Prostate gland (tissue), 2 donors: ENCODE results near the gene PTPRM. TPM values are rescaled to one million over a fixed set of nuclear protein-coding genes. Genes with fewer than 3 reads are reported as not detected.

Experiments used
- DNase-seq: peaks from one replicate; pipeline ENCODE4 v3.0.0-alpha.2; 2019; ENCODE audit warnings: low spot score
- H3K27ac ChIP-seq, 2 donors: fragments of 200-600 bp; sonication (generic); 2 replicates each; pipeline ENCODE4 v1.5.1; 2017 to 2019
- H3K27me3 ChIP-seq: fragments of 200-600 bp; sonication (generic); replicated peaks from 2 replicates; pipeline ENCODE4 v1.5.1; 2019; ENCODE audit not compliant: insufficient read depth
- H3K36me3 ChIP-seq, 2 donors: fragments of 200-600 bp; sonication (generic); 1 replicate in 1 of 2; 2 replicates in 1 of 2; pipeline versions ENCODE4 v1.5.1 to v1.8.1; 2017 to 2019
- H3K4me1 ChIP-seq: fragments of 200-600 bp; sonication (generic); replicated peaks from 2 replicates; pipeline ENCODE4 v1.5.1; 2019
- H3K4me3 ChIP-seq, 2 donors: fragments of 200-600 bp; sonication (generic); 2 replicates each; pipeline ENCODE4 v1.5.1; 2017 to 2019
- H3K9me3 ChIP-seq: fragments of 200-600 bp; sonication (generic); 2 replicates; pipeline ENCODE4 v1.5.1; 2017
- POLR2A ChIP-seq: fragments of 450-650 bp; IDR thresholded peaks from one replicate; pipeline ENCODE4 v1.6.1; 2016; ENCODE audit warnings: antibody characterized with exemption, mild to moderate bottlenecking
- POLR2AphosphoS5 ChIP-seq: sonication (generic); formaldehyde crosslinking; IDR thresholded peaks from one replicate; pipeline ENCODE4 v1.6.1; 2017; ENCODE audit warnings: antibody characterized with exemption
- WGBS: methylation state at CpG from one replicate; pipeline ENCODE4 v1.1.5; 2018; 5-methylcytosine and 5-hydroxymethylcytosine counted together
- intact Hi-C: fragments of 100-400 bp; cut with DNase I; formaldehyde crosslinking; loops from one replicate; pipeline ENCODE4 v1.14.2; 2022
- total RNA-seq, 2 donors: library from RNA; depleted of rRNA; stranded (reverse); fragments of >200 nt; gene quantifications; one replicate each; pipeline ENCODE4 v1.1.0, GENCODE V29; 2016
- TF ChIP-seq, protein P1 (sequence below), 4 experiments: fragments of 200-600 bp in 2 of 4; fragments of 450-650 bp in 2 of 4; sonication (generic) in 2 of 4; IDR thresholded peaks; 1 replicate in 3 of 4; 2 replicates in 1 of 4; pipeline ENCODE4 v1.5.1; 2016 to 2019; ENCODE audit warnings: antibody characterized with exemption in 4 of 4, mild to moderate bottlenecking in 2 of 4, moderate library complexity in 2 of 4

PTPRM gene
- total RNA-seq, 2 donors from 2014 or later: 32.9 to 92.6 TPM

DNA sequence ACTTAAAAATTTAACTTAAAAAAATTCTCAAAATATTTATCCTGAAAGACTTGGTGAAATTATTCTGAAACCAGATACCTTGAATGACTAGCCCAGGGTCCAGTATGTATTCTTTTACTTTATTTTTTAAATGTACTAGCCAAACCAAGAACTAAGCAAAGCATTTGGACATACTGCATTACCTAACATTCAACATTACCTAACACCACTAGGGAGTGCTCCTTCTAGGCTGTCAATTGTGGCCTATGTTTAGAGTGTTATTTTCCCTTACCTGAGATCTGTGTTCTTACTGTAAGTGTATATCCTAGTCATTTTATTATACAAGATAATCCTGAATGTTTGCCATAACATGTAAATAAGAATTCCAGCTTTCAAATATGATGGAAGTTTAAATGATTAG lies 496.6 kb downstream of the PTPRM start:
- no peak for TF ChIP-seq POLR2AphosphoS5
- no peak for TF ChIP-seq POLR2A
- TF ChIP-seq, protein P1, sequence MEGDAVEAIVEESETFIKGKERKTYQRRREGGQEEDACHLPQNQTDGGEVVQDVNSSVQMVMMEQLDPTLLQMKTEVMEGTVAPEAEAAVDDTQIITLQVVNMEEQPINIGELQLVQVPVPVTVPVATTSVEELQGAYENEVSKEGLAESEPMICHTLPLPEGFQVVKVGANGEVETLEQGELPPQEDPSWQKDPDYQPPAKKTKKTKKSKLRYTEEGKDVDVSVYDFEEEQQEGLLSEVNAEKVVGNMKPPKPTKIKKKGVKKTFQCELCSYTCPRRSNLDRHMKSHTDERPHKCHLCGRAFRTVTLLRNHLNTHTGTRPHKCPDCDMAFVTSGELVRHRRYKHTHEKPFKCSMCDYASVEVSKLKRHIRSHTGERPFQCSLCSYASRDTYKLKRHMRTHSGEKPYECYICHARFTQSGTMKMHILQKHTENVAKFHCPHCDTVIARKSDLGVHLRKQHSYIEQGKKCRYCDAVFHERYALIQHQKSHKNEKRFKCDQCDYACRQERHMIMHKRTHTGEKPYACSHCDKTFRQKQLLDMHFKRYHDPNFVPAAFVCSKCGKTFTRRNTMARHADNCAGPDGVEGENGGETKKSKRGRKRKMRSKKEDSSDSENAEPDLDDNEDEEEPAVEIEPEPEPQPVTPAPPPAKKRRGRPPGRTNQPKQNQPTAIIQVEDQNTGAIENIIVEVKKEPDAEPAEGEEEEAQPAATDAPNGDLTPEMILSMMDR (IDR thresholded peaks at IDR 0.05): no peak
- Histone ChIP-seq H3K36me3 (no peaks in the 10 kb centered on the region), H3K27me3 (no peaks in the 10 kb centered on the region), H3K4me3 (no peak overlapping the region), H3K9me3 (no peaks in the 10 kb centered on the region), H3K4me1 (no peaks in the 10 kb centered on the region), H3K27ac (no peak overlapping the region)
- no peak for DNase-seq
- intact Hi-C loops: no loop called here

DNA sequence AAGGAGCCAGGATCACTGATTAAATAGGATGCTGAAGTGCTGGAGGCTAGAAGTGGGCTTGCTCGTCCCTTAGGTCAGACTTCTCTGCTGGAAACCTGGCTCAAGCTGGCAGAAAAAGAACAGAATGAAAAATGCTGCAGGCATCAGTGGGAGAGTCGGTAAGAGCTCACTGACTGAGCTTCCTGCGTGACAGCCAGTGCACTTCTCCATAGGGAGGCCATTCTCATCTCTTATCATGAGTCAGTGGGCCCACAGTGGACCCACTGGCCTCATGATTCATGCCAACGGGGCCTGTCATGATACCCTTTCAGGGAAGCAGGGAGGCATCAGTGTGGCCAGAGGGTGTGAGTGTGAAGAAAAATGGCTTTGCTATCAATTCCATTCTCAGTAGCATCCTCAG lies 498.2 kb downstream of the PTPRM start:
- no peaks in the 10 kb centered on the region for H3K9me3 ChIP-seq
- no peak overlapping the region for H3K4me3 ChIP-seq
- TF ChIP-seq, protein P1 (IDR thresholded peaks at IDR 0.05): no peak
- TF ChIP-seq POLR2A (no peak), POLR2AphosphoS5 (no peak)
- H3K27ac ChIP-seq: no peak overlapping the region
- DNase-seq: no peak
- WGBS: 88% methylated on average over 4 of the region's 4 CpGs
- H3K27me3 ChIP-seq: no peaks in the 10 kb centered on the region
- intact Hi-C loops: no loop called here
- H3K36me3 ChIP-seq: no peaks in the 10 kb centered on the region
- H3K4me1 ChIP-seq: no peaks in the 10 kb centered on the region

DNA sequence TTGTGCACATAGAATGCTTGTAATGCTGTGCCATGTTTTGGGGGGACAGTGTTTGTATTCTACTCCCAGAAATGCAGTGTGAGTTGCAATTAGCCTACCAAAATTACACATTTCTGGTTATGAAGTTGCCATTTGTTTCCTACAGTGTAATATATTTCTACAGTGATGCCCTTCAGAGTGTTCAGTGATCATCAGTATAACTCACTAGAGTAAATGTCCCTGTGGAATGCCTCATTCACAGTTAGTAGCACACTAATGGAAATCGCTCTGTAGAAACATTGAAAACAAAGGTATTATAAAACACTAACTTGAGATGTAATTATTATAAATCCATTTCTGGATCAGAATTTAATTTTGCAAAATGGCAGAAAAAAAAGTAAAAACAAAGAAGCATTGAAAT lies 498.7 kb downstream of the PTPRM start:
- no peaks in the 10 kb centered on the region for H3K4me1 ChIP-seq
- H3K27me3 ChIP-seq: no peaks in the 10 kb centered on the region
- WGBS: 97% methylated on average over 1 of the region's 1 CpG
- DNase-seq: no peak
- TF ChIP-seq POLR2AphosphoS5 (no peak), POLR2A (no peak)
- TF ChIP-seq, protein P1 (IDR thresholded peaks at IDR 0.05): no peak
- intact Hi-C loops: no loop called here
- H3K9me3 ChIP-seq: no peaks in the 10 kb centered on the region
- no peak overlapping the region for H3K27ac ChIP-seq
- no peaks in the 10 kb centered on the region for H3K36me3 ChIP-seq
- no peak overlapping the region for H3K4me3 ChIP-seq

DNA sequence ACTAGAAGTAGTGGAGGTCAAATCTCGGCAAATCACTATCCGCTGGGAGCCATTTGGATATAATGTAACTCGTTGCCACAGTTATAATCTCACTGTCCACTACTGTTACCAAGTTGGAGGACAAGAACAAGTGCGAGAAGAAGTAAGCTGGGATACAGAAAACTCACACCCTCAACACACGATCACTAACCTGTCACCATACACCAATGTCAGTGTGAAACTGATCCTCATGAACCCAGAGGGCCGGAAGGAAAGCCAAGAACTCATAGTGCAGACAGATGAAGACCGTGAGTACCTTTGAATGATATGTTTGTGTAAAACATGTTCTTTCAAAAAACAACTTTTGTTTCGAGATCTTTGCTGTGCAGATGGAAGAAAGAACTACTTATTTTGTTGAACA lies 502.6 kb downstream of the PTPRM start:
- Histone ChIP-seq H3K27me3 (no peaks in the 10 kb centered on the region), H3K27ac (no peak overlapping the region), H3K4me3 (no peak overlapping the region), H3K4me1 (no peaks in the 10 kb centered on the region), H3K36me3 (no peaks in the 10 kb centered on the region), H3K9me3 (no peaks in the 10 kb centered on the region)
- intact Hi-C loops: no loop called here
- TF ChIP-seq POLR2A: no peak
- TF ChIP-seq, protein P1 (IDR thresholded peaks at IDR 0.05): no peak
- TF ChIP-seq POLR2AphosphoS5: no peak
- no peak for DNase-seq
- 96% methylated on average over 8 of the region's 8 CpGs for WGBS

DNA sequence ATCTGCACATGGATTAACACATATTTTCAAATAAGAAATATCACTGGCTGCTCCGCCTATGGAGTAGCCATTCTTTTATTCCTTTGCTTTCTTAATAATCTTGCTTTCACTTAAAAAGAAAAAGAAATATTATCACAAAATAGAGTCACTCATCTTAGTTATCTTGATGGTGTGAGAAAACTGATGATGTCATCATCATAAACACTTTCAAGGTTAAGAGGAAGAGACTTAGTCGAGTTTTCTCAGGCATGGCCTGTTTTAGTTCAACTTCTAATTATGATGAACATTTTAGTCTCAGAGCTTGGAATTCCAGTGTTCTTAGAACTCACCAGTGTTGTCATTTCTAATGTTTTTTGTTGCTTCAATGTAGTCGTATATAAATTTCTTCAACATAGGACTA lies 506.1 kb downstream of the PTPRM start:
- no peak for DNase-seq
- no peaks in the 10 kb centered on the region for H3K36me3 ChIP-seq
- intact Hi-C loops: no loop called here
- H3K4me1 ChIP-seq: no peaks in the 10 kb centered on the region
- no peak overlapping the region for H3K27ac ChIP-seq
- no peak for TF ChIP-seq POLR2A
- TF ChIP-seq POLR2AphosphoS5: no peak
- TF ChIP-seq, protein P1 (IDR thresholded peaks at IDR 0.05): no peak
- H3K27me3 ChIP-seq: no peaks in the 10 kb centered on the region
- whole genome bisulfite sequencing: 89% methylated on average over 3 of the region's 3 CpGs
- H3K4me3 ChIP-seq: no peak overlapping the region
- no peaks in the 10 kb centered on the region for H3K9me3 ChIP-seq
